Psoas muscle (tissue), 8 donors: ENCODE measurements around the gene MTM1. TPM values are rescaled to one million over a fixed set of nuclear protein-coding genes. Genes with fewer than 3 reads are reported as not detected.

Source experiments
- ATAC-seq, 4 donors: fragments of 200-7000 bp; cut with Tn5 transposase; one replicate each; pipeline ENCODE4 v1.9.1; 2020; ENCODE audit warnings: moderate library complexity in 3 of 4, mild to moderate bottlenecking in 2 of 4
- DNase-seq, 2 donors: peaks; one replicate each; pipeline ENCODE4 v3.0.0-alpha.2; 2020
- H3K27ac ChIP-seq: fragments of 200-600 bp; one replicate; pipeline ENCODE4 v1.8.0; 2022
- H3K27me3 ChIP-seq, 3 donors: fragments of 200-600 bp in 1 of 3; one replicate each; pipeline versions ENCODE4 v1.6.1 to v1.8.0; 2013 to 2022; ENCODE audit warnings: low read length in 2 of 3, mild to moderate bottlenecking in 2 of 3, moderate library complexity in 1 of 3; ENCODE audit not compliant: insufficient read depth in 3 of 3
- H3K36me3 ChIP-seq, 2 donors: fragments of 200-600 bp in 1 of 2; one replicate each; pipeline versions ENCODE4 v1.6.1 to v1.8.0; 2013 to 2022; ENCODE audit warnings: low read depth in 1 of 2, mild to moderate bottlenecking in 1 of 2, moderate library complexity in 1 of 2; ENCODE audit not compliant: insufficient read depth in 1 of 2
- H3K4me1 ChIP-seq: fragments of 200-600 bp; one replicate; pipeline ENCODE4 v1.8.0; 2022
- H3K4me3 ChIP-seq: fragments of 200-600 bp; one replicate; pipeline ENCODE4 v1.8.0; 2022; ENCODE audit warnings: mild to moderate bottlenecking
- H3K9me3 ChIP-seq: fragments of 200-600 bp; one replicate; pipeline ENCODE4 v1.8.0; 2022
- whole genome bisulfite sequencing, 3 donors: extraction: QIAGEN DNeasy Blood & Tissue Kit; methylation state at CpG; one replicate each; pipeline versions ENCODE4 v1.1.6 to v1.1.7; 2013; 5-methylcytosine and 5-hydroxymethylcytosine counted together
- intact Hi-C, 2 donors: fragments of 100-400 bp; cut with DNase I; formaldehyde crosslinking; loops; one replicate each; pipeline versions ENCODE4 v1.11.0 to v1.14.2; 2022
- polyA plus RNA-seq, 3 donors: library from polyadenylated mRNA; stranded (reverse); fragments of 200-250 nt; gene quantifications; one replicate each; pipeline ENCODE4 v1.2.3, GENCODE V29; 2013
- total RNA-seq, 4 donors: library from RNA; stranded (reverse); fragmentation: NEBNext Ultra II Directional in 2 of 4; extraction: Animal tissue kit (Norgen Biotek cat#: 25700) in 2 of 4; gene quantifications; one replicate each; pipeline versions ENCODE4 v1.2.1 to v1.2.4, GENCODE V29; 2021 to 2023
- TF ChIP-seq, protein P1 (sequence below): fragments of 200-600 bp; IDR thresholded peaks from one replicate; pipeline ENCODE4 v1.8.0; 2022; ENCODE audit warnings: antibody characterized with exemption
- donor health status: healthy with polysubstance abuse.
- donor health status: DM: no; HTN: no; CAD: no; lungs with moderate emphysema.
- donor health status: Bipolar disorder and iron deficiency.
- donor health status: healthy.
- donor health status: DM: yes; HTN: yes; CAD: no.
- donor health status: DM: no; HTN: no; CAD: no.
- donor health status: DM: no; HTN: no; CAD: no.
- donor health status: DM: yes; HTN: yes; CAD: no.

Gene MTM1
- total and polyA plus RNA-seq, 7 donors: 4.9 to 17.4 (median 15.0) TPM

DNA sequence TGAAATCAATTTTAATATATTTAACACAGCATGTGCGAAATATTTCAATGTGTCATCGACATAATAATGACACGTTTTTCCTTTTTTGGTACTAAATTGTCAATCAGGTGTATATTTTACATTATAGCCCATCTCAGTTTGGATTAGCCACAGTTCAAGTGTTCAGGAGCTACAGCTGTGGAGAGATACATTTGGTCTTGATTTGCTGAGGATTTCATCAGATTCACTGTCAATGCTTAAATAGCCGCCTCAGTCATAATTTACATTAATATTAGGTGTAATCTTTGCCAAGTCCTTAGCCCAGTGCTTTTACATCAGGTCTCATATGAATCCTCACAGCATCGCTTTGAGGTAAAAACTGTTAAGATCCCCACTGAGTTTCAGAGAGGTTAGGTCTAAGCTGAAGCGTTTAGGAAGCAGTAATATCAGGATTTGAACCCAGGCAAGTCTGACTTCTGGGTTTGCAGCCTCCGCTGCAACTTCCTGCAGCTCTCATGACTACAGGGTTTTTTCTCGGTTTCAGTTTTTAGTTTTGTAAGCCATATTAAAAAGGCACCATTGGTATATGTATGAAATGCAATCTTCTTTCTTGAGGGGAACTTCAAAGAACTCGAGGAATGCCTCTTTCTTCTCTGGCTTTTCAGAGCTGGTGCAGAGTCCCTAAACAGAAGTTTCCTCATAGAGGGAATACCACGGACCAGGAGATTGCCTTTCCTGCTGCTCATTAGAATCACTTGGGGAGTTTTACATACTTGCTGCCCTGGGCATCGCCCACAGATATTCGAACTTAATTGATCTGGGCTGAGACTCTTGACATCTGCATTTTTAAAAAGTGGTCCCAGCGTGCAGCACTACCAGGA, 6.4 kb downstream of the MTM1 start:
- H3K9me3 ChIP-seq: no peaks in the 10 kb centered on the region
- no peak for DNase-seq
- H3K36me3 ChIP-seq: no peaks in the 10 kb centered on the region
- no peaks in the 10 kb centered on the region for H3K27me3 ChIP-seq
- H3K27ac ChIP-seq: no peak overlapping the region
- TF ChIP-seq, protein P1, sequence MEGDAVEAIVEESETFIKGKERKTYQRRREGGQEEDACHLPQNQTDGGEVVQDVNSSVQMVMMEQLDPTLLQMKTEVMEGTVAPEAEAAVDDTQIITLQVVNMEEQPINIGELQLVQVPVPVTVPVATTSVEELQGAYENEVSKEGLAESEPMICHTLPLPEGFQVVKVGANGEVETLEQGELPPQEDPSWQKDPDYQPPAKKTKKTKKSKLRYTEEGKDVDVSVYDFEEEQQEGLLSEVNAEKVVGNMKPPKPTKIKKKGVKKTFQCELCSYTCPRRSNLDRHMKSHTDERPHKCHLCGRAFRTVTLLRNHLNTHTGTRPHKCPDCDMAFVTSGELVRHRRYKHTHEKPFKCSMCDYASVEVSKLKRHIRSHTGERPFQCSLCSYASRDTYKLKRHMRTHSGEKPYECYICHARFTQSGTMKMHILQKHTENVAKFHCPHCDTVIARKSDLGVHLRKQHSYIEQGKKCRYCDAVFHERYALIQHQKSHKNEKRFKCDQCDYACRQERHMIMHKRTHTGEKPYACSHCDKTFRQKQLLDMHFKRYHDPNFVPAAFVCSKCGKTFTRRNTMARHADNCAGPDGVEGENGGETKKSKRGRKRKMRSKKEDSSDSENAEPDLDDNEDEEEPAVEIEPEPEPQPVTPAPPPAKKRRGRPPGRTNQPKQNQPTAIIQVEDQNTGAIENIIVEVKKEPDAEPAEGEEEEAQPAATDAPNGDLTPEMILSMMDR: no peak
- ATAC-seq: no peak
- intact Hi-C loops: no loop called here
- 50 to 74% (median 72%) methylated on average over 13 of the region's 13 CpGs for WGBS, 3 donors
- no peaks in the 10 kb centered on the region for H3K4me1 ChIP-seq
- no peak overlapping the region for H3K4me3 ChIP-seq

- no peak for ATAC-seq
- Histone ChIP-seq H3K4me1 (no peaks in the 10 kb centered on the region), H3K36me3 (no peaks in the 10 kb centered on the region), H3K27me3 (no peaks in the 10 kb centered on the region), H3K27ac (no peak overlapping the region), H3K9me3 (no peaks in the 10 kb centered on the region), H3K4me3 (no peak overlapping the region)
- intact Hi-C loops: no loop called here
- TF ChIP-seq, protein P1: no peak
- 69 to 89% (median 86%) methylated on average over 5 of the region's 5 CpGs for WGBS, 3 donors
- no peak for DNase-seq
Observed at GRCh38 chrX:150575419-150575814, 7.0 kb downstream of the MTM1 start.

DNA sequence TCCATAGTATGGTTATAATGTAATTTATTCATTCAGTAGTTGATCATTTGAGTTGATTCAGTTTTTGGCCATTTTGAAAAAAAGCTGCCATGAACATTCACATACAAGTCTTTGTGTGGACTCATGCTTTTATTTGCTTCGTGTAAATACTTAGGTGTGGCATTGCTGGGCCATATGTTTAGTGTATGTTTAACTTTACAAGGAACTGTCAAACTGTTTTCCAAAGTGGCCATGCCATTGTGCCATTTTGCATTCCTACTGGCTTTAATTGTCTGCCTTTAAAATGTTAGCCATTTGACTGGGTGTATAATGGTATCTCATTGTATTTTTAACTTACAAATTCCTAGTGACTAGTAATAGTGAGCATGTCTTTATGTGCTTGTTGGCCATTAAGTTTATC, 8.8 kb downstream of the MTM1 start:
- TF ChIP-seq, protein P1: no peak
- DNase-seq (no peak), ATAC-seq (no peak)
- Histone ChIP-seq H3K27ac (no peak overlapping the region), H3K36me3 (no peaks in the 10 kb centered on the region), H3K4me1 (peaks cover 6% of the 10 kb centered on the region), H3K4me3 (no peak overlapping the region), H3K9me3 (no peaks in the 10 kb centered on the region), H3K27me3 (no peaks in the 10 kb centered on the region)
- intact Hi-C loops: no loop called here
- whole genome bisulfite sequencing, 3 donors: 61 to 90% (median 80%) methylated on average over 1 of the region's 1 CpG

GRCh38 chrX:150581093-150581775, 12.8 kb downstream of the MTM1 start:
- no peaks in the 10 kb centered on the region for H3K36me3 ChIP-seq
- no peak overlapping the region for H3K4me3 ChIP-seq
- no peaks in the 10 kb centered on the region for H3K27me3 ChIP-seq
- TF ChIP-seq, protein P1: no peak
- WGBS, 3 donors: 53 to 64% (median 59%) methylated on average over 4 of the region's 4 CpGs
- intact Hi-C loops: no loop called here
- H3K27ac ChIP-seq: no peak overlapping the region
- ATAC-seq: no peak
- H3K4me1 ChIP-seq: peaks cover 6% of the 10 kb centered on the region
- no peak for DNase-seq
- H3K9me3 ChIP-seq: no peaks in the 10 kb centered on the region
